K562 (cell line): ENCODE results near the gene GRIK3.

ENCODE experiments used
- EZH2 ChIP-seq: IDR thresholded peaks from 2 replicates; pipeline ENCODE4 v1.6.1; 2012; ENCODE audit warnings: low read depth, mild to moderate bottlenecking, inconsistent platforms, low read length, borderline replicate concordance
- HDAC1 ChIP-seq, 2 experiments: fragments of 450-650 bp; IDR thresholded peaks; 2 replicates each; pipeline ENCODE4 v1.6.1; 2016 to 2017; ENCODE audit warnings: inconsistent platforms in 1 of 2, mild to moderate bottlenecking in 1 of 2, moderate library complexity in 1 of 2
- HDAC6 ChIP-seq: IDR thresholded peaks from 2 replicates; pipeline ENCODE4 v1.6.1; 2012; ENCODE audit warnings: low read depth, mild to moderate bottlenecking, control low read depth, inconsistent platforms, low read length, moderate library complexity
- YY1 ChIP-seq, 3 experiments: IDR thresholded peaks; 2 replicates each; pipeline ENCODE4 v1.6.1; 2011; ENCODE audit warnings: low read length in 2 of 3, mild to moderate bottlenecking in 2 of 3, moderate library complexity in 2 of 3, borderline replicate concordance in 1 of 3, control low read depth in 1 of 3, low read depth in 1 of 3; ENCODE audit not compliant: insufficient read depth in 3 of 3, insufficient replicate concordance in 2 of 3, control insufficient read depth in 1 of 3, insufficient read length in 1 of 3; ENCODE audit errors: extremely low read depth in 1 of 3
- ZFP1 ChIP-seq: fragments of 450-650 bp; formaldehyde crosslinking; IDR thresholded peaks from 2 replicates; pipeline ENCODE4 v1.4.0; 2020; ENCODE audit warnings: mild to moderate bottlenecking, mixed read lengths
- ZKSCAN1 ChIP-seq: fragments of 150-350 bp; IDR thresholded peaks from 2 replicates; pipeline ENCODE4 v1.6.1; 2016; ENCODE audit warnings: low read depth, low read length
- ZNF232 ChIP-seq: sonication (generic); formaldehyde crosslinking; IDR thresholded peaks from 2 replicates; pipeline ENCODE4 v1.8.0; 2022; ENCODE audit warnings: mild to moderate bottlenecking, missing genetic modification reagents
- ZNF431 ChIP-seq: sonication (generic); formaldehyde crosslinking; IDR thresholded peaks from 2 replicates; pipeline ENCODE4 v1.8.0; 2022; ENCODE audit warnings: mild to moderate bottlenecking, missing genetic modification reagents
- TF ChIP-seq, protein P1 (sequence below), 3 experiments: IDR thresholded peaks in 2 of 3; conservative IDR thresholded peaks in 1 of 3; 2 replicates each; pipeline ENCODE4 v1.5.1; 2011 to 2012; ENCODE audit warnings: low read length in 3 of 3, mild to moderate bottlenecking in 3 of 3, control low read depth in 2 of 3, improper control_type of control experiment in 1 of 3, inconsistent platforms in 1 of 3, low read depth in 1 of 3, mixed read lengths in 1 of 3, moderate library complexity in 1 of 3; ENCODE audit not compliant: insufficient read depth in 2 of 3

- TF ChIP-seq ZNF232 (CRISPR knock-in tag) (no peak), ZNF431 (no peak), HDAC6 (no peak), EZH2 (no peak), HDAC1 (IDR thresholded peaks at IDR 0.05) (no peak), ZKSCAN1 (no peak), ZFP1 (CRISPR knock-in tag) (no peak), YY1 (IDR thresholded peaks at IDR 0.05; ENCODE audit: borderline replicate concordance in 1 of 3, control insufficient read depth in 1 of 3, extremely low read depth in 1 of 3, insufficient read depth in 3 of 3, insufficient read length in 1 of 3, insufficient replicate concordance in 2 of 3, low read depth in 1 of 3, low read length in 2 of 3) (no peak)
- TF ChIP-seq, protein P1, sequence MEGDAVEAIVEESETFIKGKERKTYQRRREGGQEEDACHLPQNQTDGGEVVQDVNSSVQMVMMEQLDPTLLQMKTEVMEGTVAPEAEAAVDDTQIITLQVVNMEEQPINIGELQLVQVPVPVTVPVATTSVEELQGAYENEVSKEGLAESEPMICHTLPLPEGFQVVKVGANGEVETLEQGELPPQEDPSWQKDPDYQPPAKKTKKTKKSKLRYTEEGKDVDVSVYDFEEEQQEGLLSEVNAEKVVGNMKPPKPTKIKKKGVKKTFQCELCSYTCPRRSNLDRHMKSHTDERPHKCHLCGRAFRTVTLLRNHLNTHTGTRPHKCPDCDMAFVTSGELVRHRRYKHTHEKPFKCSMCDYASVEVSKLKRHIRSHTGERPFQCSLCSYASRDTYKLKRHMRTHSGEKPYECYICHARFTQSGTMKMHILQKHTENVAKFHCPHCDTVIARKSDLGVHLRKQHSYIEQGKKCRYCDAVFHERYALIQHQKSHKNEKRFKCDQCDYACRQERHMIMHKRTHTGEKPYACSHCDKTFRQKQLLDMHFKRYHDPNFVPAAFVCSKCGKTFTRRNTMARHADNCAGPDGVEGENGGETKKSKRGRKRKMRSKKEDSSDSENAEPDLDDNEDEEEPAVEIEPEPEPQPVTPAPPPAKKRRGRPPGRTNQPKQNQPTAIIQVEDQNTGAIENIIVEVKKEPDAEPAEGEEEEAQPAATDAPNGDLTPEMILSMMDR (IDR thresholded peaks at IDR 0.05 in 2 of 3, conservative IDR thresholded peaks at IDR 0.05 in 1 of 3; ENCODE audit: insufficient read depth in 2 of 3, low read depth in 1 of 3, low read length in 3 of 3), result no peak
Observed at GRCh38 chr1:36989241-36989640, 45.1 kb downstream of the GRIK3 start.
